Esophagus squamous epithelium (tissue), 5 donors: ENCODE data around the gene DDX19B. TPM values are rescaled to one million over a fixed set of nuclear protein-coding genes. Genes with fewer than 3 reads are reported as not detected.
"Not testable (repeated sequence)": the region's sequence is repeated elsewhere in the genome, so short reads cannot be mapped to it uniquely, and the experiment has no call there.

Source experiments
- DNase-seq: peaks from one replicate; lab custom pipeline; 2025; lab: John Stamatoyannopoulos, UW
- H3K27ac ChIP-seq, 4 donors: fragments of 200-600 bp; sonication (generic); one replicate each; pipeline ENCODE4 v1.5.1; 2016 to 2019; ENCODE audit warnings: mild to moderate bottlenecking in 1 of 4
- H3K27me3 ChIP-seq, 4 donors: fragments of 200-600 bp; sonication (generic); 1 replicate in 3 of 4; 2 replicates in 1 of 4; pipeline versions ENCODE4 v1.5.1 to v1.6.0; 2017 to 2021; ENCODE audit warnings: antibody characterized with exemption in 1 of 4
- H3K36me3 ChIP-seq, 3 donors: fragments of 200-600 bp; sonication (generic); one replicate each; pipeline ENCODE4 v1.5.1; 2016 to 2019
- H3K4me1 ChIP-seq, 3 donors: fragments of 200-600 bp; sonication (generic); one replicate each; pipeline ENCODE4 v1.5.1; 2017 to 2019
- H3K4me3 ChIP-seq, 4 donors: fragments of 200-600 bp; sonication (generic); 1 replicate in 3 of 4; 2 replicates in 1 of 4; pipeline ENCODE4 v1.5.1; 2016 to 2019; ENCODE audit warnings: mild to moderate bottlenecking in 2 of 4, moderate library complexity in 1 of 4
- H3K9me3 ChIP-seq, 3 donors: fragments of 200-600 bp; sonication (generic); one replicate each; pipeline ENCODE4 v1.5.1; 2016 to 2019
- POLR2A ChIP-seq, 4 donors: fragments of 450-650 bp; IDR thresholded peaks; one replicate each; pipeline ENCODE4 v1.6.1; 2017; ENCODE audit warnings: antibody characterized with exemption in 4 of 4, mild to moderate bottlenecking in 4 of 4, moderate library complexity in 3 of 4
- WGBS, 2 donors: methylation state at CpG; one replicate each; pipeline ENCODE4 v1.1.5; 2018; 5-methylcytosine and 5-hydroxymethylcytosine counted together
- intact Hi-C: fragments of 100-400 bp; cut with DNase I; formaldehyde crosslinking; loops from one replicate; pipeline ENCODE4 v1.15.0; 2022
- total RNA-seq, 4 donors: library from RNA; depleted of rRNA; stranded (reverse); fragments of >200 nt; gene quantifications; one replicate each; pipeline ENCODE4 v1.1.0, GENCODE V29; 2016
- TF ChIP-seq, protein P1 (sequence below), 6 experiments: fragments of 450-650 bp in 4 of 6; fragments of 200-600 bp in 2 of 6; sonication (generic) in 2 of 6; IDR thresholded peaks; one replicate each; pipeline ENCODE4 v1.5.1; 2016 to 2019; ENCODE audit warnings: antibody characterized with exemption in 6 of 6, mild to moderate bottlenecking in 4 of 6, moderate library complexity in 4 of 6
- donor health status: DM: yes; HTN: yes; CAD: no.

Gene DDX19B
- total RNA-seq, 4 donors from 2014 or later, result 15.5 to 35.3 (median 24.3) TPM

DNA sequence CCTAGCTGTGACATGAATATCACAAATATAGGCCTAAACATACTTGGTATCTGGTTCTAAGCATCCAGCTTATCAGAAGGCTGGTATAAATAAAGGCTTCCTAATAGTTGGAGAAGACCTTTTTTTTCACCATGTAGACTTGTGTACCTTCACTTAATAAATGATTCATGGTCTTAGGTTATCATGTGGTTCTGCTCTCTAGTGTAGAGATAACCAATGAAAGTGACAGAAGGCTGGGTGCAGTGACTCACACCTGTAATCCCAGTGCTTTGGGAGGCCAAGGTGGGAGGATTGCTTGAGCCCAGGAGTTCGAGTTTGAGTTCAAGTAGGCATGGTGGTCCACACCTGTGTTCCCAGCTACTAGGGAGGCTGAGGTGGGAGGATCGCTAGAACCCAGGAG, 50.8 kb downstream of the DDX19B start:
- TF ChIP-seq POLR2A (IDR thresholded peaks at IDR 0.05), result no peak
- TF ChIP-seq, protein P1, sequence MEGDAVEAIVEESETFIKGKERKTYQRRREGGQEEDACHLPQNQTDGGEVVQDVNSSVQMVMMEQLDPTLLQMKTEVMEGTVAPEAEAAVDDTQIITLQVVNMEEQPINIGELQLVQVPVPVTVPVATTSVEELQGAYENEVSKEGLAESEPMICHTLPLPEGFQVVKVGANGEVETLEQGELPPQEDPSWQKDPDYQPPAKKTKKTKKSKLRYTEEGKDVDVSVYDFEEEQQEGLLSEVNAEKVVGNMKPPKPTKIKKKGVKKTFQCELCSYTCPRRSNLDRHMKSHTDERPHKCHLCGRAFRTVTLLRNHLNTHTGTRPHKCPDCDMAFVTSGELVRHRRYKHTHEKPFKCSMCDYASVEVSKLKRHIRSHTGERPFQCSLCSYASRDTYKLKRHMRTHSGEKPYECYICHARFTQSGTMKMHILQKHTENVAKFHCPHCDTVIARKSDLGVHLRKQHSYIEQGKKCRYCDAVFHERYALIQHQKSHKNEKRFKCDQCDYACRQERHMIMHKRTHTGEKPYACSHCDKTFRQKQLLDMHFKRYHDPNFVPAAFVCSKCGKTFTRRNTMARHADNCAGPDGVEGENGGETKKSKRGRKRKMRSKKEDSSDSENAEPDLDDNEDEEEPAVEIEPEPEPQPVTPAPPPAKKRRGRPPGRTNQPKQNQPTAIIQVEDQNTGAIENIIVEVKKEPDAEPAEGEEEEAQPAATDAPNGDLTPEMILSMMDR (IDR thresholded peaks at IDR 0.05), result no peak
- H3K27ac ChIP-seq, result no peak overlapping the region
- peaks cover 6 to 57% (median 10%) of the 10 kb centered on the region in 3 donors for H3K36me3 ChIP-seq
- no peaks in the 10 kb centered on the region for H3K27me3 ChIP-seq
- peaks cover 14 to 31% (median 15%) of the 10 kb centered on the region in 3 donors for H3K4me1 ChIP-seq
- DNase-seq, result no peak
- WGBS, 2 donors, result 51 to 72% methylated on average over 2 of the region's 2 CpGs
- intact Hi-C loops, result loop anchor here (10.0 kb wide), 1 partner anchor 165 kb away; no protein-coding TSS in a partner anchor
- H3K9me3 ChIP-seq, result no peaks in the 10 kb centered on the region
- no peak overlapping the region for H3K4me3 ChIP-seq

DNA sequence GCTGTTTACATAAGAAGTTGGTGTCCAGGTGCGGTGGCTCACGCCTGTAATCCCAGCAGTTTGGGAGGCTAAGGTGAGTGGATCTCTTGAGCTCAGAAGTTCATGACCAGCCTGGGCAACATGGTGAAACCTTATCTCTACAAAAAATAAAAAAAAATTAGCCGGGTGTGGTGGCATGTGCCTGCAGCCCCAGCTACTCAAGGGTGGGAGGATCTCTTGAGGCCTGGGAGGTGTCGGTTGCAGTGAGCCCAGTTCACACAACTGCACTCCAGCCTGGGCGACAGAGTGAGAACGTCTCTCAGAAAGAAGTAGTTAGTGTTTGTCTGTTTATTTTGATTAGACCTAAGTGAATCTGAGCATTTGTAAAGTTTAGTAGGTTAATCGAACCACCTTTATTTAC, 60.6 kb downstream of the DDX19B start:
- Histone ChIP-seq H3K27me3 (no peaks in the 10 kb centered on the region), H3K4me3 (no peak overlapping the region), H3K36me3 (peaks cover 23 to 100% (median 64%) of the 10 kb centered on the region in 3 donors), H3K4me1 (no peaks in the 10 kb centered on the region), H3K27ac (no peak overlapping the region), H3K9me3 (no peaks in the 10 kb centered on the region)
- intact Hi-C loops, result loop anchor here (10.0 kb wide), 1 partner anchor 155 kb away; no protein-coding TSS in a partner anchor
- DNase-seq, result no peak
- no peak for TF ChIP-seq POLR2A (IDR thresholded peaks at IDR 0.05)
- TF ChIP-seq, protein P1 (IDR thresholded peaks at IDR 0.05), result no peak
- WGBS, 2 donors, result 87 to 91% methylated on average over 7 of the region's 7 CpGs

DNA sequence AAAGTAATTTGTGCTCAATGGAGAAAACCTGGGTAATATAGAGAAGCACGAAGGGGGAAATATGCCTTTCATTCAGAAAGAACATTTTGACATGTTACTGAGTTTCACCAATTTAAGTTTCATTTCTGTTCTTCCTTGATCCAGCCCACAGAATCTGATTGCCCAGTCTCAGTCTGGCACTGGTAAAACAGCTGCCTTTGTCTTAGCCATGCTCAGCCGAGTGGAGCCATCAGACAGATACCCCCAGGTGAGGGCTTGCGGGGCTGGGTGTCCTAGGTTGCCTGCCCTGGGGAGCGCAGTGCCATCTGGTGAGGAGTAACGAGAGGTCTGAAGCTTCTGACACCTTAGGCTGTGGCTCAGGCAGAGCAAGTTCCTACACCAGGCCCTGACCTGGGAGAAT, 65.4 kb downstream of the DDX19B start:
- Histone ChIP-seq H3K9me3 (no peaks in the 10 kb centered on the region), H3K4me1 (no peaks in the 10 kb centered on the region), H3K27me3 (no peaks in the 10 kb centered on the region), H3K27ac (no peak overlapping the region), H3K36me3 (peaks cover 24 to 99% (median 61%) of the 10 kb centered on the region in 3 donors), H3K4me3 (no peak overlapping the region)
- 84 to 94% methylated on average over 3 to 5 of the region's 5 CpGs for WGBS, 2 donors
- TF ChIP-seq, protein P1 (IDR thresholded peaks at IDR 0.05), result no peak
- no peak for TF ChIP-seq POLR2A (IDR thresholded peaks at IDR 0.05)
- intact Hi-C loops, result loop anchor here (10.0 kb wide), 1 partner anchor 290 kb away; no protein-coding TSS in a partner anchor
- DNase-seq, result no peak

DNA sequence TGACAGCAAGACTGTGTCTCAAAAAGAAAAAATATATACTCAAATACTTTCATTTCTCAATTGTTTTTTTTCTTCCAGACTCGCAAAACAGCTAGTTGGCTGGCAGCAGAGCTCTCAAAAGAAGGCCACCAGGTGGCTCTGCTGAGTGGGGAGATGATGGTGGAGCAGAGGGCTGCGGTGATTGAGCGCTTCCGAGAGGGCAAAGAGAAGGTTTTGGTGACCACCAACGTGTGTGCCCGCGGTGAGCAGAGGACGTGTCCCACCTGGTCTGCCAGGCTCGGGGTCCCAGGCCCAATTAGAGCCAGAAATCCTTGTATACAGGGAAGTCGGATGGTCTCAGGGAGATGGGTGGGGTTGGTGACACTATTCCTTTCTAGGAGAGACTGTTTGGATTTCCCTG, 71.2 kb downstream of the DDX19B start:
- 36 to 53% methylated on average over 10 of the region's 10 CpGs for WGBS, 2 donors
- H3K27me3 ChIP-seq, H3K4me3 ChIP-seq, DNase-seq, H3K27ac ChIP-seq, H3K9me3 ChIP-seq, H3K4me1 ChIP-seq: not testable (repeated sequence)
- peaks cover 19 to 92% (median 33%) of the 10 kb centered on the region in 3 donors for H3K36me3 ChIP-seq
- intact Hi-C loops, result loop anchor here (10.0 kb wide), 1 partner anchor 85 kb away; the partner anchor contains the start of gene FCSK
- TF ChIP-seq, protein P1 (IDR thresholded peaks at IDR 0.05), result peak; percentile 33 to 63 (median 56)

DNA sequence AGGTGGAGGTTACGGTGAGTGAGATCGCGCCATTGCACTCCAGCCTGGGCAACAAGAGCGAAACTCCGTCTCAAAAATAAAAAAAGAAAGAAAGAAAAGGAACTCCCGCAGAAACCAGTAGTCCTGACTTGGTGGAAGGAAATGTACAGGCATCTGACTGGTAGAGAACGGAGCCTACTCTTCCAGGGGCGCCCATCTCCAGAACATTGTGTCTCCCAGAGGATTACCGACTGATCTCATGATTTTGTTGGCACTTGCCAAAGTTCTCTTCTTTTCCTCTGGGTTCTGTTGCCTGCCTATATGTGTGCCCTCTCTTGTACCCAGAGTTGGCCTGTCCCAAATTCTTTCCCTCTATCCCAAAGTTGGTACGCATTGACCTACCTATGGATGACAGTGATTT, 71.9 kb downstream of the DDX19B start:
- intact Hi-C loops, result loop anchor here (10.0 kb wide), 1 partner anchor 84 kb away; the partner anchor contains the start of gene FCSK
- Histone ChIP-seq H3K27ac (no peak overlapping the region), H3K36me3 (peaks cover 12 to 91% (median 27%) of the 10 kb centered on the region in 3 donors), H3K4me1 (peaks cover 0 to 13% (median 9%) of the 10 kb centered on the region in 3 donors), H3K9me3 (no peaks in the 10 kb centered on the region), H3K27me3 (no peaks in the 10 kb centered on the region), H3K4me3 (no peak overlapping the region)
- TF ChIP-seq POLR2A (IDR thresholded peaks at IDR 0.05), result no peak
- TF ChIP-seq, protein P1 (IDR thresholded peaks at IDR 0.05), result no peak
- WGBS, 2 donors, result 89 to 91% methylated on average over 10 of the region's 10 CpGs
- no peak for DNase-seq
